Activated naive CD8-positive, alpha-beta T cell treated with anti-CD3 and anti-CD28 coated beads, Interleukin-2, amount 50 U/mL, for 24 hours (primary cell): Measurements from ENCODE around the gene LRSAM1.
A peak's percentile ranks its signal among the peaks of the same experiment; 100 is the strongest.

ENCODE experiments used
- ATAC-seq: fragments of 150-1000 bp; cut with Tn5 transposase; one replicate; pipeline ENCODE4 v1.10.0; 2021
- DNase-seq: peaks from one replicate; pipeline ENCODE4 v3.0.0; 2021
- H3K27ac Mint-ChIP-seq: one replicate; pipeline ENCODE4 v1.8.0; 2021; ENCODE audit warnings: mild to moderate bottlenecking, mixed read lengths
- H3K27me3 Mint-ChIP-seq: one replicate; pipeline ENCODE4 v1.8.0; 2021; ENCODE audit warnings: mixed read lengths
- H3K36me3 Mint-ChIP-seq: one replicate; pipeline ENCODE4 v1.8.0; 2021; ENCODE audit warnings: low read depth, mixed read lengths
- H3K4me1 Mint-ChIP-seq: one replicate; pipeline ENCODE4 v1.8.0; 2021; ENCODE audit warnings: mixed read lengths
- H3K4me3 Mint-ChIP-seq: one replicate; pipeline ENCODE4 v1.8.0; 2021; ENCODE audit warnings: mild to moderate bottlenecking, moderate library complexity, mixed read lengths
- H3K9me3 Mint-ChIP-seq: one replicate; pipeline ENCODE4 v1.8.0; 2021; ENCODE audit warnings: mixed read lengths

LRSAM1 gene

GRCh38 chr9:127421057-127421456 lies 30.3 kb upstream of the LRSAM1 start:
- Mint-ChIP-seq H3K27ac (no peak overlapping the region), H3K4me3 (no peak overlapping the region), H3K36me3 (peaks cover 3% of the 10 kb centered on the region), H3K27me3 (peaks cover 2% of the 10 kb centered on the region), H3K4me1 (peaks cover 33% of the 10 kb centered on the region), H3K9me3 (no peaks in the 10 kb centered on the region)
- ATAC-seq (no peak), DNase-seq (no peak)

GRCh38 chr9:127422133-127422782 lies 29.1 kb upstream of the LRSAM1 start:
- Mint-ChIP-seq H3K4me1 (peaks cover 44% of the 10 kb centered on the region), H3K36me3 (peaks cover 10% of the 10 kb centered on the region), H3K27me3 (no peaks in the 10 kb centered on the region), H3K4me3 (peak overlapping the region; percentile 98), H3K9me3 (no peaks in the 10 kb centered on the region), H3K27ac (peak overlapping the region; percentile 20)
- DNase-seq (no peak), ATAC-seq (no peak)

- no peaks in the 10 kb centered on the region for H3K27me3 Mint-ChIP-seq
- peak overlapping the region; percentile 98 for H3K4me3 Mint-ChIP-seq
- peaks cover 14% of the 10 kb centered on the region for H3K36me3 Mint-ChIP-seq
- DNase-seq (no peak), ATAC-seq (no peak)
- no peaks in the 10 kb centered on the region for H3K9me3 Mint-ChIP-seq
- peak overlapping the region; percentile 93 for H3K27ac Mint-ChIP-seq
- H3K4me1 Mint-ChIP-seq: peaks cover 49% of the 10 kb centered on the region
These were observed 28.5 kb upstream of the LRSAM1 start for GRCh38 chr9:127422787-127423186.

- H3K27ac Mint-ChIP-seq: peak overlapping the region; percentile 93
- no peaks in the 10 kb centered on the region for H3K9me3 Mint-ChIP-seq
- no peaks in the 10 kb centered on the region for H3K27me3 Mint-ChIP-seq
- DNase-seq (no peak), ATAC-seq (no peak)
- peaks cover 21% of the 10 kb centered on the region for H3K36me3 Mint-ChIP-seq
- peaks cover 56% of the 10 kb centered on the region for H3K4me1 Mint-ChIP-seq
- peak overlapping the region; percentile 98 for H3K4me3 Mint-ChIP-seq
These were observed 27.8 kb upstream of the LRSAM1 start for GRCh38 chr9:127423476-127423933.

GRCh38 chr9:127423934-127424675 lies 27.2 kb upstream of the LRSAM1 start, which contains the start of gene ZNF79:
TSS of gene ZNF79 (plus strand) at chr9:127424382. CDS start at chr9:127424788, 406 bp downstream.
- peak within 1 kb of the TSS; percentile 98 for H3K4me3 Mint-ChIP-seq
- H3K27ac Mint-ChIP-seq: peak within 1 kb of the TSS; percentile 93
- DNase-seq (peak; percentile 95), ATAC-seq (peak; percentile 67)
- peaks cover 62% of the 10 kb centered on the region for H3K4me1 Mint-ChIP-seq
- no peaks in the 10 kb centered on the region for H3K27me3 Mint-ChIP-seq
- peaks cover 27% of the 10 kb centered on the region for H3K36me3 Mint-ChIP-seq
- no peaks in the 10 kb centered on the region for H3K9me3 Mint-ChIP-seq

GRCh38 chr9:127424676-127424999 lies 26.7 kb upstream of the LRSAM1 start:
- no peaks in the 10 kb centered on the region for H3K27me3 Mint-ChIP-seq
- peaks cover 30% of the 10 kb centered on the region for H3K36me3 Mint-ChIP-seq
- peak; percentile 17 for ATAC-seq
- no peaks in the 10 kb centered on the region for H3K9me3 Mint-ChIP-seq
- peak; percentile 38 for DNase-seq
- peaks cover 64% of the 10 kb centered on the region for H3K4me1 Mint-ChIP-seq
- H3K4me3 Mint-ChIP-seq: peak overlapping the region; percentile 98
- H3K27ac Mint-ChIP-seq: peak overlapping the region; percentile 93

GRCh38 chr9:127426756-127427155 lies 24.6 kb upstream of the LRSAM1 start:
- Mint-ChIP-seq H3K27me3 (no peaks in the 10 kb centered on the region), H3K9me3 (no peaks in the 10 kb centered on the region), H3K27ac (peak overlapping the region; percentile 93), H3K4me3 (peak overlapping the region; percentile 98), H3K36me3 (peaks cover 46% of the 10 kb centered on the region), H3K4me1 (peaks cover 72% of the 10 kb centered on the region)
- no peak for DNase-seq
- ATAC-seq: peak; percentile 82

GRCh38 chr9:127428348-127428747 lies 23.0 kb upstream of the LRSAM1 start:
- H3K9me3 Mint-ChIP-seq: no peaks in the 10 kb centered on the region
- ATAC-seq: no peak
- H3K4me1 Mint-ChIP-seq: peaks cover 64% of the 10 kb centered on the region
- peaks cover 53% of the 10 kb centered on the region for H3K36me3 Mint-ChIP-seq
- DNase-seq: no peak
- no peak overlapping the region for H3K4me3 Mint-ChIP-seq
- H3K27me3 Mint-ChIP-seq: no peaks in the 10 kb centered on the region
- peak overlapping the region; percentile 60 for H3K27ac Mint-ChIP-seq

GRCh38 chr9:127430415-127430814 lies 20.9 kb upstream of the LRSAM1 start:
- no peak overlapping the region for H3K4me3 Mint-ChIP-seq
- H3K36me3 Mint-ChIP-seq: peaks cover 67% of the 10 kb centered on the region
- H3K27ac Mint-ChIP-seq: no peak overlapping the region
- no peak for ATAC-seq
- DNase-seq: no peak
- H3K27me3 Mint-ChIP-seq: no peaks in the 10 kb centered on the region
- H3K9me3 Mint-ChIP-seq: no peaks in the 10 kb centered on the region
- H3K4me1 Mint-ChIP-seq: peaks cover 48% of the 10 kb centered on the region

GRCh38 chr9:127437497-127438264 lies 13.6 kb upstream of the LRSAM1 start:
- no peak overlapping the region for H3K4me3 Mint-ChIP-seq
- peak; percentile 92 for ATAC-seq
- DNase-seq: peak; percentile 41
- peaks cover 74% of the 10 kb centered on the region for H3K36me3 Mint-ChIP-seq
- H3K4me1 Mint-ChIP-seq: peaks cover 19% of the 10 kb centered on the region
- H3K27ac Mint-ChIP-seq: peak overlapping the region; percentile 55
- H3K27me3 Mint-ChIP-seq: no peaks in the 10 kb centered on the region
- H3K9me3 Mint-ChIP-seq: no peaks in the 10 kb centered on the region

- peaks cover 74% of the 10 kb centered on the region for H3K36me3 Mint-ChIP-seq
- peaks cover 16% of the 10 kb centered on the region for H3K4me1 Mint-ChIP-seq
- peak overlapping the region; percentile 55 for H3K27ac Mint-ChIP-seq
- no peaks in the 10 kb centered on the region for H3K9me3 Mint-ChIP-seq
- ATAC-seq: no peak
- H3K4me3 Mint-ChIP-seq: no peak overlapping the region
- no peaks in the 10 kb centered on the region for H3K27me3 Mint-ChIP-seq
- DNase-seq: no peak
These were observed 12.9 kb upstream of the LRSAM1 start for GRCh38 chr9:127438394-127438793.

GRCh38 chr9:127444283-127444920 lies 6.9 kb upstream of the LRSAM1 start:
- Mint-ChIP-seq H3K36me3 (peaks cover 84% of the 10 kb centered on the region), H3K27ac (peak overlapping the region; percentile 99)
- peak; percentile 17 for ATAC-seq

GRCh38 chr9:127444921-127445850 lies 6.1 kb upstream of the LRSAM1 start:
- ATAC-seq (peak; percentile 18), DNase-seq (no peak)
- H3K36me3 Mint-ChIP-seq: peaks cover 88% of the 10 kb centered on the region
- no peaks in the 10 kb centered on the region for H3K27me3 Mint-ChIP-seq
- H3K9me3 Mint-ChIP-seq: peaks cover 14% of the 10 kb centered on the region
- H3K4me3 Mint-ChIP-seq: peak overlapping the region; percentile 51
- H3K27ac Mint-ChIP-seq: peak overlapping the region; percentile 99
- peaks cover 44% of the 10 kb centered on the region for H3K4me1 Mint-ChIP-seq

More at GRCh38 chr9:127444283-127444920, 6.9 kb upstream of the LRSAM1 start:
- H3K9me3 Mint-ChIP-seq: peaks cover 14% of the 10 kb centered on the region
- no peak overlapping the region for H3K4me3 Mint-ChIP-seq
- no peak for DNase-seq
- H3K27me3 Mint-ChIP-seq: no peaks in the 10 kb centered on the region
- peaks cover 38% of the 10 kb centered on the region for H3K4me1 Mint-ChIP-seq
